ENCODE results near the gene NEK9. TPM values are rescaled to one million over a fixed set of nuclear protein-coding genes. Genes with fewer than 3 reads are reported as not detected.

Gene NEK9
- total RNA-seq, 1 donor from 2014 or later, result 65.4 TPM

DNA sequence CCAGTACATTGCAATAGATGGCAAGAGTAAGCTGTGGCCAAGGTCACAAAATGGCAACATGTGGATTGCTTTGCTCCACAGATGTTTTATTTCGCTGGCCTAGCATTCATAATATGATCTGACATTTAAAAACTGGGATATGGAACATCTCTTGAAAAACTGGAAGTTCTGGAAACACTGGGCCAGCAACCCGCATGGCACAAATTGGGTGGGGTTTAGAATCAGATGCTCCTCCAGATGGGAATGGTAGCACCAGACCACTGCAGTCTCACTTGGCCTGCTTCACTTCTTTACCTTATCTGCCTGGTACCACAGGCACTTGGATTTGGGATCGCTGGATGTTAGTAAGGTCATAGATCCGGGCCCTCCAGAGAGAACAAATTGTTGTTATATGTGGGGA, 47.3 kb downstream of the NEK9 start:
- Mint-ChIP-seq H3K4me1 (ENCODE audit: low read depth) (peaks cover 13% of the 10 kb centered on the region), H3K4me3 (ENCODE audit: unreplicated experiment) (no peak overlapping the region), H3K27me3 (ENCODE audit: low read depth) (no peaks in the 10 kb centered on the region), H3K9me3 (ENCODE audit: low read depth) (no peaks in the 10 kb centered on the region), H3K36me3 (ENCODE audit: low read depth) (peaks cover 8% of the 10 kb centered on the region), H3K27ac (ENCODE audit: unreplicated experiment) (no peak overlapping the region)
- TF ChIP-seq, protein P1, sequence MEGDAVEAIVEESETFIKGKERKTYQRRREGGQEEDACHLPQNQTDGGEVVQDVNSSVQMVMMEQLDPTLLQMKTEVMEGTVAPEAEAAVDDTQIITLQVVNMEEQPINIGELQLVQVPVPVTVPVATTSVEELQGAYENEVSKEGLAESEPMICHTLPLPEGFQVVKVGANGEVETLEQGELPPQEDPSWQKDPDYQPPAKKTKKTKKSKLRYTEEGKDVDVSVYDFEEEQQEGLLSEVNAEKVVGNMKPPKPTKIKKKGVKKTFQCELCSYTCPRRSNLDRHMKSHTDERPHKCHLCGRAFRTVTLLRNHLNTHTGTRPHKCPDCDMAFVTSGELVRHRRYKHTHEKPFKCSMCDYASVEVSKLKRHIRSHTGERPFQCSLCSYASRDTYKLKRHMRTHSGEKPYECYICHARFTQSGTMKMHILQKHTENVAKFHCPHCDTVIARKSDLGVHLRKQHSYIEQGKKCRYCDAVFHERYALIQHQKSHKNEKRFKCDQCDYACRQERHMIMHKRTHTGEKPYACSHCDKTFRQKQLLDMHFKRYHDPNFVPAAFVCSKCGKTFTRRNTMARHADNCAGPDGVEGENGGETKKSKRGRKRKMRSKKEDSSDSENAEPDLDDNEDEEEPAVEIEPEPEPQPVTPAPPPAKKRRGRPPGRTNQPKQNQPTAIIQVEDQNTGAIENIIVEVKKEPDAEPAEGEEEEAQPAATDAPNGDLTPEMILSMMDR (IDR thresholded peaks at IDR 0.05), result no peak
- DNase-seq (ENCODE audit: low spot score), result no peak

DNA sequence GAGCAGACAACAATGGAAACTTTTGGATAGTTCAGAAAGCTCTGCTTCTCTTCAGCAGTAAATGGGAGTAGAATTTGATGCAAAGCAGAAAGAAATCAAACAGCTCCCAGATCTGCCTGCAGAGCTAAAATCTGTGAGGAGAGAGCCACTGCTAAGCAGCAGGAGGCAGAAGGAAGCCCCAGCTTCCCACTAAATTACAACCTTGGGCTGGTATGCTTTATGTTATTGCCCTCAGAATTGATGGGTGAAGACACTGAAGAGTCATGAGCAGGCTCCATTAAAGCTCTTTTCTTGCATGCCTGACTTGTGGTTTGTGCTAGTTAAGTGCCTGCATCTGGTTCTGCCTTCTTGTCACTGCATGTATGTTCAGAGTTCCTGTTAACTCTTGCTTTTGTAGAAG, 49.1 kb downstream of the NEK9 start:
- Mint-ChIP-seq H3K9me3 (ENCODE audit: low read depth) (no peaks in the 10 kb centered on the region), H3K4me1 (ENCODE audit: low read depth) (peaks cover 13% of the 10 kb centered on the region), H3K27me3 (ENCODE audit: low read depth) (no peaks in the 10 kb centered on the region), H3K4me3 (ENCODE audit: unreplicated experiment) (no peak overlapping the region), H3K36me3 (ENCODE audit: low read depth) (peaks cover under 1% of the 10 kb centered on the region), H3K27ac (ENCODE audit: unreplicated experiment) (no peak overlapping the region)
- DNase-seq (ENCODE audit: low spot score), result no peak
- TF ChIP-seq, protein P1 (IDR thresholded peaks at IDR 0.05), result no peak

DNA sequence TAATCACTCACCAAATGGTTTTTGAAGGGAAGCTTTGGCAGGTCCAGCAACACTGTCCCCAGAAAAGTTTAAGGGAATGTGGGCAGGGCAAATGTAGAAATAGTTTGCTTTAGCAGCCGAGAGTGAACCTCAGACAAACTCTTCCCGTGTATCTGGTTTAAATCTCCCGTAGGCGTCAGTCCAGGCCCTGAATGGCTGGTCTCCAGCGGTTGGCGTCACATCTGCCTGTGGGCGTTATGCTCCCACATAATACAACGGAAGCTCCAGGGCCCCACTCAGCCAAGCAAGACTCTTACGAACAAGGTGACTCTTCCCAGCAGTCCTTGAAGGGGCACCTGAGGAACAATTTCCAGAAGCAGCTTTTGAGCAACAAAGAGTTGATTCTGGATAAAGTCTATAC, 56.5 kb downstream of the NEK9 start:
- Mint-ChIP-seq H3K4me3 (ENCODE audit: unreplicated experiment) (no peak overlapping the region), H3K4me1 (ENCODE audit: low read depth) (peaks cover 3% of the 10 kb centered on the region), H3K27me3 (ENCODE audit: low read depth) (no peaks in the 10 kb centered on the region), H3K27ac (ENCODE audit: unreplicated experiment) (no peak overlapping the region), H3K36me3 (ENCODE audit: low read depth) (no peaks in the 10 kb centered on the region), H3K9me3 (ENCODE audit: low read depth) (no peaks in the 10 kb centered on the region)
- no peak for DNase-seq (ENCODE audit: low spot score)
- TF ChIP-seq, protein P1 (IDR thresholded peaks at IDR 0.05), result no peak

DNA sequence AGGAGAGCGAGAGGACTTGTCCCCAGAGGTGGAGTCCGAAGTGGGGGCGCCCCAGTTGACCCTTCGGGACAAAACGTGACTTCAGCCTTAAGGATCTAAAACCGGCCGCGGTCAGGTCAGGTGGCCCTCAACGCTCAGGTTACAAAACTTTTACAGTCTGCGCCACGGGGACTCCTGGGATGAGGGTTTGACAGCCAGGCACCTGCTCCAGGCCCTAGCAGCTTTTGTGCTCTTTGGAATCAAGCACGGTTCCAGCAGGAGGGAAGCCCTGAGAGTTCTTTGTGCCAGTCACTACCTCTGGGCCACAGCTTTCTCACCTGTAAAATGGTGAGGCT, 57.1 kb downstream of the NEK9 start:
- TF ChIP-seq, protein P1 (IDR thresholded peaks at IDR 0.05), result no peak
- H3K4me3 Mint-ChIP-seq (ENCODE audit: unreplicated experiment), result no peak overlapping the region
- peaks cover 3% of the 10 kb centered on the region for H3K4me1 Mint-ChIP-seq (ENCODE audit: low read depth)
- no peaks in the 10 kb centered on the region for H3K9me3 Mint-ChIP-seq (ENCODE audit: low read depth)
- H3K27me3 Mint-ChIP-seq (ENCODE audit: low read depth), result no peaks in the 10 kb centered on the region
- no peak for DNase-seq (ENCODE audit: low spot score)
- H3K27ac Mint-ChIP-seq (ENCODE audit: unreplicated experiment), result peak overlapping the region; percentile 90
- H3K36me3 Mint-ChIP-seq (ENCODE audit: low read depth), result no peaks in the 10 kb centered on the region

DNA sequence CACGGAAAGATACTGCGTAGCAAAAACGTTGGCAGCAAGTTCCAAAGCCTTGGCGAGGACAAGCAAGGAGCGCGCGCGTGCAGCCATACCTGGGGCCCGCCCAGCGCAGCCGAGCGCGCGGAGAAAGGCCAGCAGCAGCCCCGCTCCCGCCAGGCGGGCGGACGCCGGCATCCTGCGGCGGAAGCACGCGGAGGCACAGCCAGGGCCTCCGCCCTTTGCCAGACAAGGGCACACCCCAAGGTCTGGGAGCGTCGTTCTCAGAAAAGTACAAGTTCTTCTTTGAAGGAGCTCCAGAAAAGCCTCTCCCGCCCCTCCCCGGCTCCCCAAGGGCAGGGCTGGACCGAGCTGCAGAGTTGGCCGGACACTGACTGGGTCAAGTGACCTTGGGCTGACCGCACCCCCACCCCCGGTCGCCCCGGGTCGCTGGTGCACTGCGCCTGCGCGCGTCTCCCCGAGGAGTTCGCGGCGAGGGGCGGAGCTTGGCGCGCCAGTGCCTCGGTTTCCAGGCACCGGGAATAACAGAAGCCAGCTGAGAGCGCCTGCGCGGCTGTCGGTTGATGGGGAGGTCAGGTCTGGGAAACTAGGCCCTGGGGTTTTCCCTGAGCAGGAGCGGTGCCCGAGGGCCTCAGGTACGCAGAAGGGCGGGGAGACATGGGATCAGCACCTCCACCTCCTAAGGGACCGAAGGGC, 57.6 kb downstream of the NEK9 start, which contains the start of gene ZC2HC1C:
Gene ZC2HC1C (plus strand): TSS at position 521 of the 690 bp plus-strand sequence. CDS start 933 bp downstream, outside the sequence.
- H3K4me3 Mint-ChIP-seq (ENCODE audit: unreplicated experiment), result no peak within 1 kb of the TSS

More for the DNA sequence above, 57.6 kb downstream of the NEK9 start, which contains the start of gene ZC2HC1C:
- no peaks in the 10 kb centered on the region for H3K9me3 Mint-ChIP-seq (ENCODE audit: low read depth)
- peaks cover 4% of the 10 kb centered on the region for H3K4me1 Mint-ChIP-seq (ENCODE audit: low read depth)
- H3K27ac Mint-ChIP-seq (ENCODE audit: unreplicated experiment), result peak within 1 kb of the TSS; percentile 90
- DNase-seq (ENCODE audit: low spot score), result no peak
- H3K27me3 Mint-ChIP-seq (ENCODE audit: low read depth), result no peaks in the 10 kb centered on the region
- TF ChIP-seq, protein P1 (IDR thresholded peaks at IDR 0.05), result no peak
- H3K36me3 Mint-ChIP-seq (ENCODE audit: low read depth), result no peaks in the 10 kb centered on the region

Data from chondrocyte (in vitro differentiated cells).